Myocyte (in vitro differentiated cells): Measurements from ENCODE around the gene TAMALIN. TPM values are rescaled to one million over a fixed set of nuclear protein-coding genes. Genes with fewer than 3 reads are reported as not detected.

Experiments used
- DNase-seq: peaks from one replicate; pipeline ENCODE4 v3.0.0-alpha.2; 2012; ENCODE audit warnings: low read depth
- total RNA-seq: library from RNA; depleted of rRNA; stranded (reverse); fragments of >200 nt; gene quantifications from 2 replicates; pipeline ENCODE4 v1.2.3, GENCODE V29; 2014

TAMALIN gene
- total RNA-seq, 1 donor from 2014 or later = 64.9 TPM

- DNase-seq = no peak
Observed at GRCh38 chr12:52035926-52036325, 29.2 kb downstream of the TAMALIN start.

GRCh38 chr12:52036587-52037171 is 29.9 kb downstream of the TAMALIN start:
- DNase-seq = peak; percentile 85

- DNase-seq = no peak
Observed at GRCh38 chr12:52037248-52037861, 30.6 kb downstream of the TAMALIN start.

GRCh38 chr12:52038447-52038846 is 31.7 kb downstream of the TAMALIN start:
- no peak for DNase-seq

GRCh38 chr12:52041035-52041434 is 34.3 kb downstream of the TAMALIN start:
- no peak for DNase-seq

GRCh38 chr12:52041695-52042123 is 35.0 kb downstream of the TAMALIN start:
- DNase-seq = peak; percentile 89

- peak; percentile 81 for DNase-seq
Observed at GRCh38 chr12:52042706-52043385, 36.1 kb downstream of the TAMALIN start.

GRCh38 chr12:52043386-52044212 is 36.9 kb downstream of the TAMALIN start:
- DNase-seq = peak; percentile 74

- DNase-seq = peak; percentile 65
Observed at GRCh38 chr12:52044292-52044983, 37.7 kb downstream of the TAMALIN start.

GRCh38 chr12:52045794-52046199 is 39.1 kb downstream of the TAMALIN start:
- DNase-seq = no peak

GRCh38 chr12:52046859-52047258 is 40.1 kb downstream of the TAMALIN start:
- DNase-seq = no peak

- no peak for DNase-seq
Observed at GRCh38 chr12:52049286-52049685, 42.5 kb downstream of the TAMALIN start.

- DNase-seq = no peak
Observed at GRCh38 chr12:52049688-52050087, 42.9 kb downstream of the TAMALIN start.

GRCh38 chr12:52050116-52050757 is 43.5 kb downstream of the TAMALIN start:
- DNase-seq = no peak

GRCh38 chr12:52050758-52051541 is 44.2 kb downstream of the TAMALIN start, which contains the start of gene NR4A1:
Gene NR4A1 (plus strand): TSS chr12:52051442. CDS start chr12:52054329, 2,887 bp downstream.
- DNase-seq = peak; percentile 93

GRCh38 chr12:52052468-52053186 is 45.9 kb downstream of the TAMALIN start:
- no peak for DNase-seq

GRCh38 chr12:52053536-52054209 is 46.9 kb downstream of the TAMALIN start:
- no peak for DNase-seq

GRCh38 chr12:52054231-52054832 is 47.6 kb downstream of the TAMALIN start:
- no peak for DNase-seq
